CD14-positive monocyte (primary cell): ENCODE results near the gene HSD17B14. TPM values are rescaled to one million over a fixed set of nuclear protein-coding genes. Genes with fewer than 3 reads are reported as not detected.

Experiments
- DNase-seq, 3 donors: peaks; one replicate each; pipeline ENCODE4 v3.0.0-alpha.2; 2011 to 2022
- H2AFZ ChIP-seq: 2 replicates; pipeline ENCODE4 v1.6.0; 2012; ENCODE audit warnings: mild to moderate bottlenecking, low read depth, low read length, inconsistent platforms; ENCODE audit not compliant: insufficient read depth, poor library complexity, severe bottlenecking
- H3K27ac ChIP-seq, 2 donors: 1 replicate in 1 of 2; 2 replicates in 1 of 2; pipeline ENCODE4 v1.5.1; 2012 to 2013; ENCODE audit warnings: low read length in 2 of 2, control low read depth in 1 of 2, inconsistent platforms in 1 of 2, low read depth in 1 of 2, mild to moderate bottlenecking in 1 of 2
- H3K27me3 ChIP-seq, 2 donors: one replicate each; pipeline versions ENCODE4 v1.6.0 to v1.6.1; 2011 to 2013; ENCODE audit warnings: low read length in 2 of 2; ENCODE audit not compliant: control insufficient read depth in 2 of 2, insufficient read depth in 2 of 2
- H3K36me3 ChIP-seq, 2 donors: replicated peaks in 1 of 2; 1 replicate in 1 of 2; 2 replicates in 1 of 2; pipeline versions ENCODE4 v1.5.1 to v1.6.1; 2012 to 2013; ENCODE audit warnings: low read length in 2 of 2, control low read depth in 1 of 2, inconsistent platforms in 1 of 2, mild to moderate bottlenecking in 1 of 2; ENCODE audit not compliant: insufficient read depth in 2 of 2, control insufficient read depth in 1 of 2
- H3K4me1 ChIP-seq, 2 donors: 1 replicate in 1 of 2; 2 replicates in 1 of 2; pipeline versions ENCODE4 v1.5.1 to v1.6.1; 2012 to 2013; ENCODE audit warnings: low read length in 2 of 2, control low read depth in 1 of 2, inconsistent platforms in 1 of 2, mild to moderate bottlenecking in 1 of 2, moderate library complexity in 1 of 2; ENCODE audit not compliant: insufficient read depth in 2 of 2, control insufficient read depth in 1 of 2
- H3K4me2 ChIP-seq: replicated peaks from 2 replicates; pipeline ENCODE3; 2012; ENCODE audit warnings: low read length, moderate library complexity, mild to moderate bottlenecking; ENCODE audit not compliant: poor library complexity, severe bottlenecking; ENCODE audit errors: extremely low read depth
- H3K4me3 ChIP-seq, 3 experiments: fragments of 200-600 bp in 1 of 3; sonication (generic) in 1 of 3; replicated peaks in 1 of 3; 1 replicate in 2 of 3; 2 replicates in 1 of 3; pipeline ENCODE4 v1.5.1; 2011 to 2013; ENCODE audit warnings: low read length in 3 of 3, mild to moderate bottlenecking in 3 of 3, control low read depth in 2 of 3, low read depth in 2 of 3, inconsistent platforms in 1 of 3, moderate library complexity in 1 of 3
- H3K79me2 ChIP-seq: 2 replicates; pipeline ENCODE4 v1.6.0; 2012; ENCODE audit warnings: mild to moderate bottlenecking, control low read depth, inconsistent platforms, low read length, moderate library complexity; ENCODE audit not compliant: insufficient read depth
- H3K9ac ChIP-seq: 2 replicates; pipeline ENCODE4 v1.6.0; 2017; ENCODE audit warnings: low read length, mild to moderate bottlenecking; ENCODE audit not compliant: insufficient read depth, poor library complexity, severe bottlenecking
- H3K9me3 ChIP-seq, 2 donors: replicated peaks in 1 of 2; 1 replicate in 1 of 2; 2 replicates in 1 of 2; pipeline versions ENCODE4 v1.5.1 to v1.6.1; 2012 to 2013; ENCODE audit warnings: low read length in 2 of 2, control low read depth in 1 of 2; ENCODE audit not compliant: control insufficient read depth in 1 of 2, insufficient read depth in 1 of 2
- H4K20me1 ChIP-seq: 2 replicates; pipeline ENCODE4 v1.6.0; 2012; ENCODE audit warnings: mild to moderate bottlenecking, low read length, control low read depth, moderate library complexity; ENCODE audit not compliant: insufficient read depth
- H3K27ac Mint-ChIP-seq, 7 donors: one replicate each; pipeline ENCODE4 v1.8.0; 2020; ENCODE audit warnings: mild to moderate bottlenecking in 7 of 7, mixed read lengths in 7 of 7, moderate library complexity in 6 of 7, inconsistent platforms in 2 of 7
- H3K27me3 Mint-ChIP-seq, 3 donors: one replicate each; pipeline ENCODE4 v1.8.0; 2021 to 2022; ENCODE audit warnings: low read depth in 3 of 3, mild to moderate bottlenecking in 3 of 3, mixed read lengths in 3 of 3, moderate library complexity in 3 of 3, inconsistent platforms in 1 of 3
- H3K36me3 Mint-ChIP-seq, 2 donors: one replicate each; pipeline ENCODE4 v1.8.0; 2020; ENCODE audit warnings: mixed read lengths in 2 of 2, inconsistent platforms in 1 of 2, mild to moderate bottlenecking in 1 of 2
- H3K4me1 Mint-ChIP-seq: one replicate; pipeline ENCODE4 v1.8.0; 2020; ENCODE audit warnings: mild to moderate bottlenecking, mixed read lengths
- H3K4me3 Mint-ChIP-seq, 2 donors: one replicate each; pipeline ENCODE4 v1.8.0; 2020; ENCODE audit warnings: mild to moderate bottlenecking in 2 of 2, mixed read lengths in 2 of 2, moderate library complexity in 1 of 2
- H3K9me3 Mint-ChIP-seq, 7 donors: one replicate each; pipeline ENCODE4 v1.8.0; 2020 to 2022; ENCODE audit warnings: mixed read lengths in 7 of 7, mild to moderate bottlenecking in 6 of 7, moderate library complexity in 6 of 7, inconsistent platforms in 2 of 7
- WGBS: methylation state at CpG from one replicate; pipeline ENCODE4 v1.1.5; 2013; ENCODE audit warnings: missing lambda C conversion rate; ENCODE audit not compliant: insufficient coverage; 5-methylcytosine and 5-hydroxymethylcytosine counted together
- intact Hi-C, 2 donors: fragments of 100-400 bp; cut with micrococcal nuclease; formaldehyde crosslinking; loops; one replicate each; pipeline versions ENCODE4 v1.15.0 to v1.15.1; 2023
- polyA plus RNA-seq, 3 donors: library from polyadenylated mRNA; depleted of rRNA in 1 of 3; unstranded in 2 of 3; stranded (reverse) in 1 of 3; fragments of 300-500 nt in 2 of 3; fragments of >200 nt in 1 of 3; fragmentation: Illumina TruSeq in 2 of 3; gene quantifications; 1 replicate in 2 of 3; 2 replicates in 1 of 3; pipeline ENCODE4 v1.2.3, GENCODE V29; 2012 to 2021
- TF ChIP-seq, protein P1 (sequence below): fragments of 200-600 bp; IDR thresholded peaks from one replicate; pipeline ENCODE4 v1.8.0; 2022; ENCODE audit warnings: antibody characterized with exemption, mild to moderate bottlenecking

HSD17B14 gene
- polyA plus RNA-seq, 3 donors: not detected

DNA sequence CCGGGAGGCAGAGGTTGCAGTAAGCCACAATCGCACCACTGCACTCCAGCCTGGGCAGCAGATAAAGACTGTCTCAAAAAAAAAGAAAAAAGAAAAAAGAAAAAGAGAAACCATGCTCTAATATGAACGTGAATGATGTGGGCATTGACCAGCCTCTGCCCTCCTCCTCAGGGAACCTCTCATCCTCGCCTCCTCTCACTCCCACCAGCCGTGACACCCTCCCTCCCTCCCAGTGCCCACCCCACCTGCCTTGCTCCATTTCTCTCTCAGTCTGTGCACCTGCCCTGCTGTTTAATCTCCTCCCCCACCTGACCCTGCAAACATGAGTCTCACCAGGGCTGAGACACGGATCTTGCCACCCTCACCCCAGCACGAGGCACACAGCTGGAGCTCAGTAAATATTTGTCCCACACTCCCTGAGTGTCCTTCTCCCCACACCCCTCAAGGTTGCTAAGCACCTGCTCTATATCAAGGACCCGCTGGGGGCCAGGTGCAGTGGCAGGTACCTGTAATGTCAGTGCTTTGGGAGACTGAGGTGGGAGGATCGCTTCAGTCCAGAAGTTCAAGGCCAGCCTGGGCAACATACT lies 18.0 kb downstream of the HSD17B14 start:
- Mint-ChIP-seq H3K4me3 (no peak overlapping the region), H3K27me3 (peaks cover 2 to 3% (median 2%) of the 10 kb centered on the region in 3 donors), H3K36me3 (no peaks in the 10 kb centered on the region), H3K4me1 (no peaks in the 10 kb centered on the region), H3K27ac (no peak overlapping the region), H3K9me3 (peaks cover 0 to 3% (median 0%) of the 10 kb centered on the region in 7 donors)
- Histone ChIP-seq H2AFZ (no peak overlapping the region), H3K9ac (no peak overlapping the region), H3K36me3 (no peaks in the 10 kb centered on the region), H3K27ac (no peak overlapping the region), H3K4me2 (no peak overlapping the region), H3K9me3 (no peaks in the 10 kb centered on the region), H3K79me2 (no peaks in the 10 kb centered on the region), H3K27me3 (no peaks in the 10 kb centered on the region), H3K4me3 (no peak overlapping the region), H4K20me1 (no peaks in the 10 kb centered on the region), H3K4me1 (no peaks in the 10 kb centered on the region)
- TF ChIP-seq, protein P1, sequence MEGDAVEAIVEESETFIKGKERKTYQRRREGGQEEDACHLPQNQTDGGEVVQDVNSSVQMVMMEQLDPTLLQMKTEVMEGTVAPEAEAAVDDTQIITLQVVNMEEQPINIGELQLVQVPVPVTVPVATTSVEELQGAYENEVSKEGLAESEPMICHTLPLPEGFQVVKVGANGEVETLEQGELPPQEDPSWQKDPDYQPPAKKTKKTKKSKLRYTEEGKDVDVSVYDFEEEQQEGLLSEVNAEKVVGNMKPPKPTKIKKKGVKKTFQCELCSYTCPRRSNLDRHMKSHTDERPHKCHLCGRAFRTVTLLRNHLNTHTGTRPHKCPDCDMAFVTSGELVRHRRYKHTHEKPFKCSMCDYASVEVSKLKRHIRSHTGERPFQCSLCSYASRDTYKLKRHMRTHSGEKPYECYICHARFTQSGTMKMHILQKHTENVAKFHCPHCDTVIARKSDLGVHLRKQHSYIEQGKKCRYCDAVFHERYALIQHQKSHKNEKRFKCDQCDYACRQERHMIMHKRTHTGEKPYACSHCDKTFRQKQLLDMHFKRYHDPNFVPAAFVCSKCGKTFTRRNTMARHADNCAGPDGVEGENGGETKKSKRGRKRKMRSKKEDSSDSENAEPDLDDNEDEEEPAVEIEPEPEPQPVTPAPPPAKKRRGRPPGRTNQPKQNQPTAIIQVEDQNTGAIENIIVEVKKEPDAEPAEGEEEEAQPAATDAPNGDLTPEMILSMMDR: no peak
- intact Hi-C loops: no loop called here
- WGBS: 96% methylated on average over 7 of the region's 9 CpGs
- DNase-seq: no peak

DNA sequence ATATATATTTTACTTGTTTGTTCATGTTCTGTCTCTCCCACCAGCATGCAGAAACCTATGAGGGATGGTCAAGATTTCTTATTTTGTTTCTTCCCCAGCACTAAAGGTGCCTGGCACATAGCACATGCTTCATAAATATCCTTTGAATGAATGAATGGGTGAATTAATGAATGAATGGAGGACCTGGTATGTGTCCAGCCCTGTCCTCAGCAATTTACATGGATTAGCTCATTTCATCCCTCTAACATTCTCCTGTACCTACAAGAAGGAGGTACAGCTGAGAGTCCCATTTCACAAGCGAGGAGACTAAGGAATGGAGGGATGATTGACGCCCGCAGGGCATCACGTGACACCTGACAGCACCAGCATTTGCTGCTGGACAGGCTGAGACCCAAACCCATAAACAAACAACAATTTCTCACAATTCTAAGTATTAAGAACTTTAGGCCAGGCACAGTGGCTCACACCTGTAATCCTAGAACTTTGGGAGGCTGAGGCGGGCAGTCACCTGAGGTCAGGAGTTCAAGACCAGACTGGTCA lies 18.6 kb downstream of the HSD17B14 start:
- Histone ChIP-seq H3K27me3 (peaks cover 0 to 4% of the 10 kb centered on the region in 2 donors), H3K4me1 (no peaks in the 10 kb centered on the region), H3K36me3 (no peaks in the 10 kb centered on the region), H3K27ac (no peak overlapping the region), H3K79me2 (no peaks in the 10 kb centered on the region), H3K4me3 (no peak overlapping the region), H4K20me1 (no peaks in the 10 kb centered on the region), H2AFZ (no peak overlapping the region), H3K9me3 (no peaks in the 10 kb centered on the region), H3K9ac (no peak overlapping the region), H3K4me2 (no peak overlapping the region)
- TF ChIP-seq, protein P1: no peak
- H3K27ac Mint-ChIP-seq: no peak overlapping the region
- peaks cover under 1% of the 10 kb centered on the region for H3K4me1 Mint-ChIP-seq
- 100% methylated on average over 2 of the region's 5 CpGs for WGBS
- intact Hi-C loops: no loop called here
- H3K36me3 Mint-ChIP-seq: no peaks in the 10 kb centered on the region
- H3K4me3 Mint-ChIP-seq: no peak overlapping the region
- DNase-seq: no peak
- peaks cover 2 to 5% (median 3%) of the 10 kb centered on the region in 3 donors for H3K27me3 Mint-ChIP-seq
- H3K9me3 Mint-ChIP-seq: peaks cover 0 to 3% (median 0%) of the 10 kb centered on the region in 7 donors
